Osteocyte (in vitro differentiated cells): ENCODE data around the gene NIBAN1. TPM values are rescaled to one million over a fixed set of nuclear protein-coding genes. Genes with fewer than 3 reads are reported as not detected.
A peak's percentile ranks its signal among the peaks of the same experiment; 100 is the strongest.

Experiments
- DNase-seq: peaks from one replicate; pipeline ENCODE4 v3.0.0; 2021; ENCODE audit warnings: mixed read lengths; ENCODE audit not compliant: unreplicated experiment; ENCODE audit errors: extremely low spot score
- H3K27ac Mint-ChIP-seq: one replicate; pipeline ENCODE4 v1.8.0; 2021; ENCODE audit warnings: mild to moderate bottlenecking, mixed read lengths; ENCODE audit not compliant: unreplicated experiment
- H3K27me3 Mint-ChIP-seq: one replicate; pipeline ENCODE4 v1.8.0; 2021; ENCODE audit warnings: mixed read lengths; ENCODE audit not compliant: unreplicated experiment
- H3K36me3 Mint-ChIP-seq: one replicate; pipeline ENCODE4 v1.8.0; 2021; ENCODE audit warnings: mixed read lengths; ENCODE audit not compliant: unreplicated experiment
- H3K4me1 Mint-ChIP-seq: one replicate; pipeline ENCODE4 v1.8.0; 2021; ENCODE audit warnings: mixed read lengths; ENCODE audit not compliant: unreplicated experiment
- H3K4me3 Mint-ChIP-seq: one replicate; pipeline ENCODE4 v1.8.0; 2021; ENCODE audit warnings: mild to moderate bottlenecking, moderate library complexity, mixed read lengths; ENCODE audit not compliant: unreplicated experiment
- H3K9me3 Mint-ChIP-seq: one replicate; pipeline ENCODE4 v1.8.0; 2021; ENCODE audit warnings: mixed read lengths; ENCODE audit not compliant: unreplicated experiment
- CTCF ChIP-seq: fragments of 200-600 bp; sonication (generic); IDR thresholded peaks from 2 replicates; pipeline ENCODE4 v1.5.0; 2021; ENCODE audit warnings: antibody characterized with exemption, mild to moderate bottlenecking, moderate library complexity
- long read RNA-seq: library from polyadenylated mRNA; unstranded; transcript quantifications from one replicate; pipeline ENCODE4 v2.0.0, GENCODE V29; 2021
- total RNA-seq: library from RNA; stranded (reverse); gene quantifications from 2 replicates; pipeline ENCODE4 v1.2.1, GENCODE V29; 2021

NIBAN1 gene, protein sequence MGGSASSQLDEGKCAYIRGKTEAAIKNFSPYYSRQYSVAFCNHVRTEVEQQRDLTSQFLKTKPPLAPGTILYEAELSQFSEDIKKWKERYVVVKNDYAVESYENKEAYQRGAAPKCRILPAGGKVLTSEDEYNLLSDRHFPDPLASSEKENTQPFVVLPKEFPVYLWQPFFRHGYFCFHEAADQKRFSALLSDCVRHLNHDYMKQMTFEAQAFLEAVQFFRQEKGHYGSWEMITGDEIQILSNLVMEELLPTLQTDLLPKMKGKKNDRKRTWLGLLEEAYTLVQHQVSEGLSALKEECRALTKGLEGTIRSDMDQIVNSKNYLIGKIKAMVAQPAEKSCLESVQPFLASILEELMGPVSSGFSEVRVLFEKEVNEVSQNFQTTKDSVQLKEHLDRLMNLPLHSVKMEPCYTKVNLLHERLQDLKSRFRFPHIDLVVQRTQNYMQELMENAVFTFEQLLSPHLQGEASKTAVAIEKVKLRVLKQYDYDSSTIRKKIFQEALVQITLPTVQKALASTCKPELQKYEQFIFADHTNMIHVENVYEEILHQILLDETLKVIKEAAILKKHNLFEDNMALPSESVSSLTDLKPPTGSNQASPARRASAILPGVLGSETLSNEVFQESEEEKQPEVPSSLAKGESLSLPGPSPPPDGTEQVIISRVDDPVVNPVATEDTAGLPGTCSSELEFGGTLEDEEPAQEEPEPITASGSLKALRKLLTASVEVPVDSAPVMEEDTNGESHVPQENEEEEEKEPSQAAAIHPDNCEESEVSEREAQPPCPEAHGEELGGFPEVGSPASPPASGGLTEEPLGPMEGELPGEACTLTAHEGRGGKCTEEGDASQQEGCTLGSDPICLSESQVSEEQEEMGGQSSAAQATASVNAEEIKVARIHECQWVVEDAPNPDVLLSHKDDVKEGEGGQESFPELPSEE
- 12.5 and 16.5 TPM in 2 replicates for total RNA-seq
- long read RNA-seq, full-length matches to known transcripts = 84 of 113 reads
- long read RNA-seq, partial matches to known transcripts = 15 of 113 reads
- long read RNA-seq, other reads (novel, unspliced or antisense) = 14 of 113 reads

- no peak for TF ChIP-seq CTCF
- peak within 1 kb of the TSS; percentile 94 for H3K27ac Mint-ChIP-seq
- peaks cover 12% of the 10 kb centered on the region for H3K27me3 Mint-ChIP-seq
- no peaks in the 10 kb centered on the region for H3K36me3 Mint-ChIP-seq
- H3K9me3 Mint-ChIP-seq = no peaks in the 10 kb centered on the region
- H3K4me1 Mint-ChIP-seq = peaks cover 41% of the 10 kb centered on the region
- peak; percentile 86 for DNase-seq
- peak within 1 kb of the TSS; percentile 82 for H3K4me3 Mint-ChIP-seq
These were observed at the start of gene NIBAN1 for GRCh38 chr1:184974056-184974836. Gene NIBAN1 (minus strand): TSS chr1:184974508. CDS start chr1:184974356, 152 bp downstream.

- no peak for DNase-seq
- Mint-ChIP-seq H3K9me3 (peaks cover 10% of the 10 kb centered on the region), H3K4me3 (no peak overlapping the region), H3K36me3 (no peaks in the 10 kb centered on the region), H3K27ac (no peak overlapping the region), H3K4me1 (peaks cover 4% of the 10 kb centered on the region), H3K27me3 (no peaks in the 10 kb centered on the region)
- TF ChIP-seq CTCF = no peak
These were observed 43.7 kb upstream of the NIBAN1 start for GRCh38 chr1:185017966-185018365.

DNA sequence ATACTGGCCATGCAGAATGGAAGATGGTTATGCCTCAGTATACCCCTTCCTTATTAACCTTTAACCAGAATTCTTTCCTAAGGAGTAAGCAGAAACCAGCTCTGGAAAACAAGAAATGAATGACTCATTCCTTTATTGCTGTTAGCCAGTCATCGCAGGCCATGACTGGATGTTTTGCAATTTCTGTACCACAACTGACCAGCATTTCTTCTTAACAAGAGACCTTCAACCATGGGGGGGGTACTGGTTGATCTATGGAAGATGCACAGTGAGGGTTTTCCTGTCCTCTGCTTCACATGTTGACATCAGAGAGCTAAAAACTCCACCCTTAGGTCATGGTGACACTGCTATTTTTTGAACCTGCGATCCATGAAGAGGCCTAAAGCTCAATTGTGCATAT is 43.0 kb upstream of the NIBAN1 start:
- no peak for DNase-seq
- H3K9me3 Mint-ChIP-seq = peaks cover 4% of the 10 kb centered on the region

GRCh38 chr1:185016880-185017279 is 42.6 kb upstream of the NIBAN1 start:
- H3K27ac Mint-ChIP-seq = no peak overlapping the region
- H3K4me1 Mint-ChIP-seq = peaks cover 4% of the 10 kb centered on the region
- DNase-seq = no peak
- peaks cover 4% of the 10 kb centered on the region for H3K27me3 Mint-ChIP-seq
- TF ChIP-seq CTCF = no peak
- H3K9me3 Mint-ChIP-seq = peaks cover 4% of the 10 kb centered on the region
- no peak overlapping the region for H3K4me3 Mint-ChIP-seq
- H3K36me3 Mint-ChIP-seq = no peaks in the 10 kb centered on the region

More for the DNA sequence above, 43.0 kb upstream of the NIBAN1 start:
- Mint-ChIP-seq H3K36me3 (no peaks in the 10 kb centered on the region), H3K4me1 (peaks cover 4% of the 10 kb centered on the region), H3K27me3 (no peaks in the 10 kb centered on the region), H3K27ac (no peak overlapping the region), H3K4me3 (no peak overlapping the region)
- no peak for TF ChIP-seq CTCF
